ENCODE results near the gene HOXA4. TPM values are rescaled to one million over a fixed set of nuclear protein-coding genes. Genes with fewer than 3 reads are reported as not detected.
A peak's percentile ranks its signal among the peaks of the same experiment; 100 is the strongest.

Gene HOXA4
- total RNA-seq, 1 experiment from 2014 or later: 2.3 TPM

DNA sequence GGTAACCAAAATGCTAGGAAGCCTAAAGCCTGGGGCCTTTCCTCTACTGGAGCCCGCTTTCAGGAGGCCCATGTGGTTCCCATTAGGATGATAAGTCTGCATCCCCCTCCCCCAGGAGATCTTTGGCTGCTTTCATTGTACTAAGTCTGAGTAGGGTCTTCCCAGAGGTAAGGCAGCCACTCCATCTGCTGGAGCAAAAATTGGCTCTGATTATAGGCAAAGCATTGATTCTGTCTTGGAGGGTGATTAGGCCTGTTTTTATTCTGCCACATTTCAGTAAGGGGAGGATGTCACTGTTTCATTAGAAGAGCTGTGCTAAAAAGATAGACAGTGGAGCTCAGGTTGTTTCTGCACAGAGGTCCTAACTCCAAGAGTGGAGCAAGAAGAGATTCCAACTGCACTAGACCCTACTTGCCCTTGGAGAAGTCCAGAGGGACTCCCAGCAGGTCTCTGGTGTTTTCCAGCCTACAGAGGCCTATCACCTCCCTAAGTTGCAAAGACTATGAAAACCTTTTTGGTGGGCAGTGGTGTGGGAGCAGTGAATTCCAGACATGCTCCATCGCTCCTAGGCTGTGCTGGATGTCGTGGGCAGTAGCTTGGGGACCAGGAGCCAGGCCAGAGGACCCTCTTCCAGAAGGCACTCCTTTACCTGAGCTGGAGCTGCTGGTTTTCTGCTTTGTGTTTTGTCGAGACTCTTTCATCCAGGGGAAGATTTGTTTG, 20.9 kb downstream of the HOXA4 start:
- peak overlapping the region; percentile 99; the same call in 1 of the 2 replicates for H3K27ac ChIP-seq (ENCODE audit: low read length)
- ATAC-seq (no peak), DNase-seq (no peak)
- H3K9me2 ChIP-seq (replicated peaks; ENCODE audit: low read length): no peaks in the 10 kb centered on the region
- peaks cover 41% of the 10 kb centered on the region for H3K4me1 ChIP-seq (ENCODE audit: insufficient read depth, low read length)
- TF ChIP-seq EZH2phosphoT487 (IDR thresholded peaks at IDR 0.05; ENCODE audit: borderline replicate concordance, low read length): no peak
- TF ChIP-seq, protein P1, sequence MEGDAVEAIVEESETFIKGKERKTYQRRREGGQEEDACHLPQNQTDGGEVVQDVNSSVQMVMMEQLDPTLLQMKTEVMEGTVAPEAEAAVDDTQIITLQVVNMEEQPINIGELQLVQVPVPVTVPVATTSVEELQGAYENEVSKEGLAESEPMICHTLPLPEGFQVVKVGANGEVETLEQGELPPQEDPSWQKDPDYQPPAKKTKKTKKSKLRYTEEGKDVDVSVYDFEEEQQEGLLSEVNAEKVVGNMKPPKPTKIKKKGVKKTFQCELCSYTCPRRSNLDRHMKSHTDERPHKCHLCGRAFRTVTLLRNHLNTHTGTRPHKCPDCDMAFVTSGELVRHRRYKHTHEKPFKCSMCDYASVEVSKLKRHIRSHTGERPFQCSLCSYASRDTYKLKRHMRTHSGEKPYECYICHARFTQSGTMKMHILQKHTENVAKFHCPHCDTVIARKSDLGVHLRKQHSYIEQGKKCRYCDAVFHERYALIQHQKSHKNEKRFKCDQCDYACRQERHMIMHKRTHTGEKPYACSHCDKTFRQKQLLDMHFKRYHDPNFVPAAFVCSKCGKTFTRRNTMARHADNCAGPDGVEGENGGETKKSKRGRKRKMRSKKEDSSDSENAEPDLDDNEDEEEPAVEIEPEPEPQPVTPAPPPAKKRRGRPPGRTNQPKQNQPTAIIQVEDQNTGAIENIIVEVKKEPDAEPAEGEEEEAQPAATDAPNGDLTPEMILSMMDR (conservative IDR thresholded peaks at IDR 0.05; ENCODE audit: low read depth, low read length): no peak
- no peak for TF ChIP-seq EZH2 (IDR thresholded peaks at IDR 0.05; ENCODE audit: low read length, unreplicated experiment)
- intact Hi-C loops (cut with micrococcal nuclease): loop anchor here (1.0 kb wide), 1 partner anchor 11 kb away; no protein-coding TSS in a partner anchor
- H3K4me3 ChIP-seq (ENCODE audit: low read length): no peak overlapping the region
- CTCF ChIA-PET: no interaction called here
- no peaks in the 10 kb centered on the region for H3F3A ChIP-seq (ENCODE audit: low read length, unreplicated experiment)
- no peaks in the 10 kb centered on the region for H4K20me1 ChIP-seq (ENCODE audit: low read length)
- no TSS peak for BruUV-seq (replicated peaks)
- H2AFZ ChIP-seq (ENCODE audit: low read length): no peak overlapping the region
- no peaks in the 10 kb centered on the region for H3K27me3 ChIP-seq (ENCODE audit: low read length)
- POLR2A ChIA-PET (ENCODE audit: unreplicated experiment): interaction anchor here (0.6 kb wide), 2 partner anchors 80 to 232 kb away, joined by 3 read pairs; no protein-coding TSS in a partner anchor
- no peaks in the 10 kb centered on the region for H3K36me3 ChIP-seq (ENCODE audit: low read depth, low read length)
- no peaks in the 10 kb centered on the region for H3K9me3 ChIP-seq (ENCODE audit: low read length)
- H3K4me2 ChIP-seq (ENCODE audit: low read length): peak overlapping the region; percentile 96; the same call in 1 of the 2 replicates
- H3K79me2 ChIP-seq (ENCODE audit: low read length): peaks cover 47% of the 10 kb centered on the region
- no peak overlapping the region for H3K9ac ChIP-seq (ENCODE audit: low read length)

- Histone ChIP-seq H3K4me2 (ENCODE audit: low read length) (no peak overlapping the region), H3K9me3 (ENCODE audit: low read length) (no peaks in the 10 kb centered on the region), H3K9me2 (replicated peaks; ENCODE audit: low read length) (no peaks in the 10 kb centered on the region), H2AFZ (ENCODE audit: low read length) (no peak overlapping the region), H3K36me3 (ENCODE audit: low read depth, low read length) (no peaks in the 10 kb centered on the region), H3K27ac (ENCODE audit: low read length) (no peak overlapping the region), H3F3A (ENCODE audit: low read length, unreplicated experiment) (no peaks in the 10 kb centered on the region), H3K9ac (ENCODE audit: low read length) (no peak overlapping the region), H4K20me1 (ENCODE audit: low read length) (no peaks in the 10 kb centered on the region), H3K4me3 (ENCODE audit: low read length) (no peak overlapping the region), H3K27me3 (ENCODE audit: low read length) (no peaks in the 10 kb centered on the region), H3K79me2 (ENCODE audit: low read length) (peaks cover 41% of the 10 kb centered on the region), H3K4me1 (ENCODE audit: insufficient read depth, low read length) (peaks cover 36% of the 10 kb centered on the region)
- DNase-seq: peak; percentile 22
- intact Hi-C loops (cut with micrococcal nuclease): no loop called here
- POLR2A ChIA-PET (ENCODE audit: unreplicated experiment): no interaction called here
- BruUV-seq (replicated peaks): no TSS peak
- no peak for ATAC-seq
- TF ChIP-seq, protein P1 (conservative IDR thresholded peaks at IDR 0.05; ENCODE audit: low read depth, low read length): no peak
- TF ChIP-seq EZH2 (IDR thresholded peaks at IDR 0.05; ENCODE audit: low read length, unreplicated experiment): no peak
- no peak for TF ChIP-seq EZH2phosphoT487 (IDR thresholded peaks at IDR 0.05; ENCODE audit: borderline replicate concordance, low read length)
- CTCF ChIA-PET: no interaction called here
Measured at GRCh38 chr7:27108390-27109127, 22.0 kb downstream of the HOXA4 start.
